Liver (tissue), 9 donors: ENCODE results near the gene MTSS2. TPM values are rescaled to one million over a fixed set of nuclear protein-coding genes. Genes with fewer than 3 reads are reported as not detected.
A peak's percentile ranks its signal among the peaks of the same experiment; 100 is the strongest.

Source experiments
- DNase-seq: peaks from one replicate; pipeline ENCODE4 v3.0.0-alpha.2; 2017; ENCODE audit warnings: low spot score
- H3K27ac ChIP-seq, 2 donors: one replicate each; pipeline ENCODE4 v1.7.0; 2013; ENCODE audit warnings: inconsistent platforms in 2 of 2, low read length in 2 of 2, control low read depth in 1 of 2, low read depth in 1 of 2, mild to moderate bottlenecking in 1 of 2
- H3K27me3 ChIP-seq, 4 donors: one replicate each; pipeline versions ENCODE4 v1.6.1 to v1.7.0; 2013; ENCODE audit warnings: low read length in 3 of 4, inconsistent platforms in 1 of 4, mild to moderate bottlenecking in 1 of 4, moderate library complexity in 1 of 4; ENCODE audit not compliant: control insufficient read depth in 4 of 4, insufficient read depth in 4 of 4
- H3K36me3 ChIP-seq, 4 donors: one replicate each; pipeline versions ENCODE4 v1.6.1 to v1.7.0; 2013; ENCODE audit warnings: low read length in 3 of 4, mild to moderate bottlenecking in 3 of 4, low read depth in 1 of 4, moderate library complexity in 1 of 4; ENCODE audit not compliant: control insufficient read depth in 4 of 4, insufficient read depth in 3 of 4
- H3K4me1 ChIP-seq, 4 donors: one replicate each; pipeline versions ENCODE4 v1.6.1 to v1.7.0; 2013; ENCODE audit warnings: low read length in 3 of 4, mild to moderate bottlenecking in 3 of 4, moderate library complexity in 1 of 4; ENCODE audit not compliant: control insufficient read depth in 4 of 4, insufficient read depth in 4 of 4
- H3K4me3 ChIP-seq, 3 donors: one replicate each; pipeline versions ENCODE4 v1.6.1 to v1.7.0; 2013; ENCODE audit warnings: low read length in 3 of 3, control low read depth in 1 of 3, low read depth in 1 of 3, mild to moderate bottlenecking in 1 of 3
- H3K9ac ChIP-seq, 2 donors: one replicate each; pipeline ENCODE4 v1.7.0; 2013; ENCODE audit warnings: low read length in 2 of 2, mild to moderate bottlenecking in 2 of 2, moderate library complexity in 2 of 2, control low read depth in 1 of 2, low read depth in 1 of 2
- H3K9me3 ChIP-seq, 4 donors: one replicate each; pipeline versions ENCODE4 v1.6.1 to v1.7.0; 2013; ENCODE audit warnings: low read length in 3 of 4; ENCODE audit not compliant: control insufficient read depth in 4 of 4
- EGR1 ChIP-seq, 2 donors: IDR thresholded peaks; 2 replicates each; pipeline ENCODE4 v1.6.1; 2016 to 2018; ENCODE audit warnings: antibody characterized with exemption in 2 of 2, low read depth in 2 of 2
- FOXA1 ChIP-seq: IDR thresholded peaks from 2 replicates; pipeline ENCODE4 v1.6.1; 2016; ENCODE audit warnings: antibody characterized with exemption
- FOXA2 ChIP-seq: IDR thresholded peaks from 2 replicates; pipeline ENCODE4 v1.6.1; 2016; ENCODE audit warnings: antibody characterized with exemption
- GABPA ChIP-seq, 2 donors: IDR thresholded peaks in 1 of 2; conservative IDR thresholded peaks in 1 of 2; 2 replicates each; pipeline ENCODE4 v1.6.1; 2016; ENCODE audit warnings: antibody characterized with exemption in 2 of 2, mild to moderate bottlenecking in 1 of 2, moderate library complexity in 1 of 2
- HNF4A ChIP-seq, 2 donors: conservative IDR thresholded peaks; 2 replicates each; pipeline ENCODE4 v1.6.1; 2016; ENCODE audit warnings: antibody characterized with exemption in 2 of 2, mild to moderate bottlenecking in 2 of 2
- HNF4G ChIP-seq: IDR thresholded peaks from 2 replicates; pipeline ENCODE4 v1.6.1; 2016; ENCODE audit warnings: antibody characterized with exemption
- JUND ChIP-seq, 2 donors: IDR thresholded peaks; 2 replicates each; pipeline ENCODE4 v1.6.1; 2016; ENCODE audit warnings: antibody characterized with exemption in 2 of 2
- NR2F2 ChIP-seq: IDR thresholded peaks from 2 replicates; pipeline ENCODE4 v1.6.1; 2016; ENCODE audit warnings: antibody characterized with exemption
- RAD21 ChIP-seq, 2 donors: IDR thresholded peaks; 2 replicates each; pipeline ENCODE4 v1.6.1; 2016; ENCODE audit warnings: antibody characterized with exemption in 2 of 2, mild to moderate bottlenecking in 2 of 2
- RXRA ChIP-seq, 2 donors: IDR thresholded peaks; 2 replicates each; pipeline ENCODE4 v1.6.1; 2017 to 2018; ENCODE audit warnings: antibody characterized with exemption in 2 of 2, mild to moderate bottlenecking in 1 of 2
- SP1 ChIP-seq: IDR thresholded peaks from 2 replicates; pipeline ENCODE4 v1.6.1; 2018; ENCODE audit warnings: antibody characterized with exemption, mild to moderate bottlenecking
- TAF1 ChIP-seq: conservative IDR thresholded peaks from 2 replicates; pipeline ENCODE4 v1.6.1; 2016; ENCODE audit warnings: antibody characterized with exemption, mild to moderate bottlenecking
- YY1 ChIP-seq: IDR thresholded peaks from 2 replicates; pipeline ENCODE4 v1.6.1; 2016; ENCODE audit warnings: antibody characterized with exemption, mild to moderate bottlenecking
- WGBS: extraction: QIAGEN DNeasy Blood & Tissue Kit; methylation state at CpG from one replicate; pipeline ENCODE4 v1.1.7; 2013; 5-methylcytosine and 5-hydroxymethylcytosine counted together
- polyA plus RNA-seq, 2 donors: library from polyadenylated mRNA; stranded (reverse) in 1 of 2; unstranded in 1 of 2; fragments of 200-250 nt in 1 of 2; fragments of >200 nt in 1 of 2; fragmentation: Nextera tagmentation in 1 of 2; extraction: Ambion mirVana in 1 of 2; gene quantifications; one replicate each; pipeline versions ENCODE4 v1.2.1 to v1.2.3, GENCODE V29; 2013 to 2015
- total RNA-seq, 2 donors: library from RNA; depleted of rRNA; stranded (reverse); fragments of >200 nt; gene quantifications; one replicate each; pipeline ENCODE4 v1.2.3, GENCODE V29; 2014
- TF ChIP-seq, protein P1 (sequence below): IDR thresholded peaks from 2 replicates; pipeline ENCODE4 v1.6.1; 2016; ENCODE audit warnings: antibody characterized with exemption
- TF ChIP-seq, protein P2 (sequence below): IDR thresholded peaks from 2 replicates; pipeline ENCODE4 v1.6.1; 2016; ENCODE audit warnings: antibody characterized with exemption, mild to moderate bottlenecking
- TF ChIP-seq, protein P3 (sequence below): fragments of 150-350 bp; IDR thresholded peaks from 2 replicates; pipeline ENCODE4 v1.5.1; 2017; ENCODE audit warnings: improper control_type of control experiment, low read depth, low read length; ENCODE audit not compliant: missing input control
- TF ChIP-seq, protein P4 (sequence below): IDR thresholded peaks from 2 replicates; pipeline ENCODE4 v1.6.1; 2016; ENCODE audit warnings: antibody characterized with exemption
- TF ChIP-seq, protein P5 (sequence below): IDR thresholded peaks from 2 replicates; pipeline ENCODE4 v1.6.1; 2016; ENCODE audit warnings: antibody characterized with exemption
- donor health status: healthy.
- donor health status: healthy.
- donor health status: healthy.
- donor health status: healthy.
- donor health status: healthy.

The MTSS2 gene
- total and polyA plus RNA-seq, 4 donors, result 3.8 to 95.7 (median 35.9) TPM

DNA sequence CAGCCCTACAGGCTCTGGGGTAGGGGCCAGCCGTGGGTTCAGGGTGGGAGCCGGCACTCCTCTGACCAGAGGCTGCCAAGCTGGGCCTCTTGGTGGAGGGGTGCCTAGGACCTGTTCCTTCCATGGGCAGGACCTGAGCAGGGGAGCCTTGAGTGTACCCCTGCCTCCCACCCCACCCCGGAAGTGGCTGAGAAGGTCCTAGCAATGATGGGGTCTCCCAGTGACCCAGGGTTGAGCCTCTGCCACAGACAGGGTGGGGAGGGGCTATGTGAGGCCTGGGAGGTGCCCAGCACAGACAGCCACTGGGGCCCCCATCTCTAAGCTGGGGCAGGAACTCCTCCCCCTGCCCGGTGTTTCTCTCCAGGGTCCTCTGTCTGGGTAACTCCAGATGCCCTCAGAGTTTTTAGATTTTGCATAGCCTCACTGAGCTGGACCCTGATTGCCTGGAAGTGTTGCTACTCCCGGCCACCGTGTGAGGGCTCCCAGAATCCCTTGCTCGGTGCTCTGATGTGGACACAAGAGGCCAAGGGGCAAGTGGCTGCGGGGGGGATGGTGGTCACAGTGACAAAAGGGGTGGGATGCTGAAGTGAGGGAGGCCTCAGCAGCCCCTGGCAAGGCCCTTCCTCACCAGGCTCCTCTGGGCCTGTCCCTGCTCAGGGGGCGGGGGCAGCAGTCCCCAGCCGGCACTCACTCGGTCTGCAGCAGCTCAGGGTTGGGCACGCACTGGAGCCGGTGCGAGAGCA lies 6.4 kb upstream of the MTSS2 start:
- no peak overlapping the region for H3K9ac ChIP-seq
- TF ChIP-seq, protein P1, sequence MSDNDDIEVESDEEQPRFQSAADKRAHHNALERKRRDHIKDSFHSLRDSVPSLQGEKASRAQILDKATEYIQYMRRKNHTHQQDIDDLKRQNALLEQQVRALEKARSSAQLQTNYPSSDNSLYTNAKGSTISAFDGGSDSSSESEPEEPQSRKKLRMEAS, result no peak
- TF ChIP-seq RXRA (IDR thresholded peaks at IDR 0.05) (peak in 1 of 2 donors; percentile 68), YY1 (peak; percentile 41), HNF4G (no peak), GABPA (IDR thresholded peaks at IDR 0.05 in 1 of 2, conservative IDR thresholded peaks at IDR 0.05 in 1 of 2) (no peak), NR2F2 (no peak), RAD21 (IDR thresholded peaks at IDR 0.05) (no peak), FOXA1 (peak; percentile 78), HNF4A (conservative IDR thresholded peaks at IDR 0.05) (peak in 1 of 2 donors; percentile 81), EGR1 (IDR thresholded peaks at IDR 0.05; ENCODE audit: low read depth in 2 of 2) (no peak), SP1 (no peak), TAF1 (no peak), JUND (IDR thresholded peaks at IDR 0.05) (no peak), FOXA2 (peak; percentile 61)
- TF ChIP-seq, protein P2, sequence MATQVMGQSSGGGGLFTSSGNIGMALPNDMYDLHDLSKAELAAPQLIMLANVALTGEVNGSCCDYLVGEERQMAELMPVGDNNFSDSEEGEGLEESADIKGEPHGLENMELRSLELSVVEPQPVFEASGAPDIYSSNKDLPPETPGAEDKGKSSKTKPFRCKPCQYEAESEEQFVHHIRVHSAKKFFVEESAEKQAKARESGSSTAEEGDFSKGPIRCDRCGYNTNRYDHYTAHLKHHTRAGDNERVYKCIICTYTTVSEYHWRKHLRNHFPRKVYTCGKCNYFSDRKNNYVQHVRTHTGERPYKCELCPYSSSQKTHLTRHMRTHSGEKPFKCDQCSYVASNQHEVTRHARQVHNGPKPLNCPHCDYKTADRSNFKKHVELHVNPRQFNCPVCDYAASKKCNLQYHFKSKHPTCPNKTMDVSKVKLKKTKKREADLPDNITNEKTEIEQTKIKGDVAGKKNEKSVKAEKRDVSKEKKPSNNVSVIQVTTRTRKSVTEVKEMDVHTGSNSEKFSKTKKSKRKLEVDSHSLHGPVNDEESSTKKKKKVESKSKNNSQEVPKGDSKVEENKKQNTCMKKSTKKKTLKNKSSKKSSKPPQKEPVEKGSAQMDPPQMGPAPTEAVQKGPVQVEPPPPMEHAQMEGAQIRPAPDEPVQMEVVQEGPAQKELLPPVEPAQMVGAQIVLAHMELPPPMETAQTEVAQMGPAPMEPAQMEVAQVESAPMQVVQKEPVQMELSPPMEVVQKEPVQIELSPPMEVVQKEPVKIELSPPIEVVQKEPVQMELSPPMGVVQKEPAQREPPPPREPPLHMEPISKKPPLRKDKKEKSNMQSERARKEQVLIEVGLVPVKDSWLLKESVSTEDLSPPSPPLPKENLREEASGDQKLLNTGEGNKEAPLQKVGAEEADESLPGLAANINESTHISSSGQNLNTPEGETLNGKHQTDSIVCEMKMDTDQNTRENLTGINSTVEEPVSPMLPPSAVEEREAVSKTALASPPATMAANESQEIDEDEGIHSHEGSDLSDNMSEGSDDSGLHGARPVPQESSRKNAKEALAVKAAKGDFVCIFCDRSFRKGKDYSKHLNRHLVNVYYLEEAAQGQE, result no peak
- TF ChIP-seq, protein P3, sequence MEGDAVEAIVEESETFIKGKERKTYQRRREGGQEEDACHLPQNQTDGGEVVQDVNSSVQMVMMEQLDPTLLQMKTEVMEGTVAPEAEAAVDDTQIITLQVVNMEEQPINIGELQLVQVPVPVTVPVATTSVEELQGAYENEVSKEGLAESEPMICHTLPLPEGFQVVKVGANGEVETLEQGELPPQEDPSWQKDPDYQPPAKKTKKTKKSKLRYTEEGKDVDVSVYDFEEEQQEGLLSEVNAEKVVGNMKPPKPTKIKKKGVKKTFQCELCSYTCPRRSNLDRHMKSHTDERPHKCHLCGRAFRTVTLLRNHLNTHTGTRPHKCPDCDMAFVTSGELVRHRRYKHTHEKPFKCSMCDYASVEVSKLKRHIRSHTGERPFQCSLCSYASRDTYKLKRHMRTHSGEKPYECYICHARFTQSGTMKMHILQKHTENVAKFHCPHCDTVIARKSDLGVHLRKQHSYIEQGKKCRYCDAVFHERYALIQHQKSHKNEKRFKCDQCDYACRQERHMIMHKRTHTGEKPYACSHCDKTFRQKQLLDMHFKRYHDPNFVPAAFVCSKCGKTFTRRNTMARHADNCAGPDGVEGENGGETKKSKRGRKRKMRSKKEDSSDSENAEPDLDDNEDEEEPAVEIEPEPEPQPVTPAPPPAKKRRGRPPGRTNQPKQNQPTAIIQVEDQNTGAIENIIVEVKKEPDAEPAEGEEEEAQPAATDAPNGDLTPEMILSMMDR, result no peak
- TF ChIP-seq, protein P4, sequence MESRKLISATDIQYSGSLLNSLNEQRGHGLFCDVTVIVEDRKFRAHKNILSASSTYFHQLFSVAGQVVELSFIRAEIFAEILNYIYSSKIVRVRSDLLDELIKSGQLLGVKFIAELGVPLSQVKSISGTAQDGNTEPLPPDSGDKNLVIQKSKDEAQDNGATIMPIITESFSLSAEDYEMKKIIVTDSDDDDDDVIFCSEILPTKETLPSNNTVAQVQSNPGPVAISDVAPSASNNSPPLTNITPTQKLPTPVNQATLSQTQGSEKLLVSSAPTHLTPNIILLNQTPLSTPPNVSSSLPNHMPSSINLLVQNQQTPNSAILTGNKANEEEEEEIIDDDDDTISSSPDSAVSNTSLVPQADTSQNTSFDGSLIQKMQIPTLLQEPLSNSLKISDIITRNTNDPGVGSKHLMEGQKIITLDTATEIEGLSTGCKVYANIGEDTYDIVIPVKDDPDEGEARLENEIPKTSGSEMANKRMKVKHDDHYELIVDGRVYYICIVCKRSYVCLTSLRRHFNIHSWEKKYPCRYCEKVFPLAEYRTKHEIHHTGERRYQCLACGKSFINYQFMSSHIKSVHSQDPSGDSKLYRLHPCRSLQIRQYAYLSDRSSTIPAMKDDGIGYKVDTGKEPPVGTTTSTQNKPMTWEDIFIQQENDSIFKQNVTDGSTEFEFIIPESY, result no peak
- TF ChIP-seq, protein P5, sequence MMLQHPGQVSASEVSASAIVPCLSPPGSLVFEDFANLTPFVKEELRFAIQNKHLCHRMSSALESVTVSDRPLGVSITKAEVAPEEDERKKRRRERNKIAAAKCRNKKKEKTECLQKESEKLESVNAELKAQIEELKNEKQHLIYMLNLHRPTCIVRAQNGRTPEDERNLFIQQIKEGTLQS, result no peak
- WGBS, result 57% methylated on average over 14 of the region's 14 CpGs
- peak overlapping the region in 1 of 2 donors; percentile 45 for H3K27ac ChIP-seq
- H3K4me3 ChIP-seq, result peak overlapping the region in 1 of 3 donors; percentile 2
- H3K4me1 ChIP-seq, result peaks cover 9 to 22% (median 12%) of the 10 kb centered on the region in 4 donors
- peaks cover 0 to 2% (median 0%) of the 10 kb centered on the region in 4 donors for H3K36me3 ChIP-seq
- H3K9me3 ChIP-seq, result no peaks in the 10 kb centered on the region
- H3K27me3 ChIP-seq, result no peaks in the 10 kb centered on the region
- peak; percentile 61 for DNase-seq
